GM19463 (cell line): ENCODE results near the gene ICAM1.

Experiments
- ATAC-seq: cut with Tn5 transposase; IDR thresholded peaks from one replicate; pipeline ENCODE4 v1.9.1; 2021; ENCODE audit warnings: mild to moderate bottlenecking, moderate library complexity; ENCODE audit not compliant: unreplicated experiment

Gene ICAM1

DNA sequence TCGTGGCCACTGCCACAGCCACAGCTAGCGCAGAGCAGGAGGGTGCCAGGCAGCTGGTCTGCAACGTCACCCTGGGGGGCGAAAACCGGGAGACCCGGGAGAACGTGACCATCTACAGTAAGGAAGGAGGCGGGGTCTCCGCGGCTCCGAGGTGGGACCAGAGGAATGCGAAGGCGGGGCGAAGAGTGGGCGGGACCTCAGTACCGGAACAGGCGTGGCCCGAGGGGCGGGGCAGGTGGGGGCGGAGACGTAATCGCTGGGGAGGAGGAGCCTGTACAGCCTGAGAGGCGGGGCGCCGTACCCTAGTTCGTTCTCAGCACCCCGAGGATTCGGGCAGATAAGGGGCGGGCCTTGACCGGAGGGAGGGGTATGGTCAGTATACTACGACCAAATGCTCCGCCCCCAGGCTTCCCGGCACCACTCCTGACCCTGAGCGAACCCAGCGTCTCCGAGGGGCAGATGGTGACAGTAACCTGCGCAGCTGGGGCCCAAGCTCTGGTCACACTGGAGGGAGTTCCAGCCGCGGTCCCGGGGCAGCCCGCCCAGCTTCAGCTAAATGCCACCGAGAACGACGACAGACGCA is 21.4 kb downstream of the ICAM1 start:
- no peak for ATAC-seq

DNA sequence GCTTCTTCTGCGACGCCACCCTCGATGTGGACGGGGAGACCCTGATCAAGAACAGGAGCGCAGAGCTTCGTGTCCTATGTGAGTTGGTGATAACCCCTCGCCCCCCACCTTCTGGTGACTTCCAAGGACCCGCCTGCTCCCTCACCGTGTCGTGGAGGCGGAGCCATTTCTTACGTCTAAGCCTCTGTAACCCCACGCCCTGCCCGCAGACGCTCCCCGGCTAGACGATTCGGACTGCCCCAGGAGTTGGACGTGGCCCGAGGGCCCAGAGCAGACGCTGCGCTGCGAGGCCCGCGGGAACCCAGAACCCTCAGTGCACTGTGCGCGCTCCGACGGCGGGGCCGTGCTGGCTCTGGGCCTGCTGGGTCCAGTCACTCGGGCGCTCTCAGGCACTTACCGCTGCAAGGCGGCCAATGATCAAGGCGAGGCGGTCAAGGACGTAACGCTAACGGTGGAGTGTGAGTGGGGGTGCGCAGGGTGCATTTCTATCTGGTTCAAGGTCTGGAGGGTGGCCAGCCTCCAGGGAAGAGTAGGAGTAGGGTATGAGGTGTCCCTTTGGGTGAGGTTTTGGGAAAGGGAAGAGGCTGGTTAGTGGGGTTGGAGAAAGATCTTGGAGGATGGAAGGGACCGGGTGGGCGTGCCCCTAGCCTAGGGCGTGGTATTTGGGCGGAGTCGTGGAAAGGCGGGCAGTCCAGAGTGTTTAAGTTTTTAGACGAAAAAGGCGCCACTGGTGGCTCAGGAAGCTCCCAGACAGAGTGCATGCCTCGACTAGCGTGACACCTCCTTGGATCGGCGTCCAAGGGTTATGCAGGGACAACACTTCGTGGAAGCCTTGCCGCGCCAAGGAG is 22.1 kb downstream of the ICAM1 start:
- no peak for ATAC-seq

DNA sequence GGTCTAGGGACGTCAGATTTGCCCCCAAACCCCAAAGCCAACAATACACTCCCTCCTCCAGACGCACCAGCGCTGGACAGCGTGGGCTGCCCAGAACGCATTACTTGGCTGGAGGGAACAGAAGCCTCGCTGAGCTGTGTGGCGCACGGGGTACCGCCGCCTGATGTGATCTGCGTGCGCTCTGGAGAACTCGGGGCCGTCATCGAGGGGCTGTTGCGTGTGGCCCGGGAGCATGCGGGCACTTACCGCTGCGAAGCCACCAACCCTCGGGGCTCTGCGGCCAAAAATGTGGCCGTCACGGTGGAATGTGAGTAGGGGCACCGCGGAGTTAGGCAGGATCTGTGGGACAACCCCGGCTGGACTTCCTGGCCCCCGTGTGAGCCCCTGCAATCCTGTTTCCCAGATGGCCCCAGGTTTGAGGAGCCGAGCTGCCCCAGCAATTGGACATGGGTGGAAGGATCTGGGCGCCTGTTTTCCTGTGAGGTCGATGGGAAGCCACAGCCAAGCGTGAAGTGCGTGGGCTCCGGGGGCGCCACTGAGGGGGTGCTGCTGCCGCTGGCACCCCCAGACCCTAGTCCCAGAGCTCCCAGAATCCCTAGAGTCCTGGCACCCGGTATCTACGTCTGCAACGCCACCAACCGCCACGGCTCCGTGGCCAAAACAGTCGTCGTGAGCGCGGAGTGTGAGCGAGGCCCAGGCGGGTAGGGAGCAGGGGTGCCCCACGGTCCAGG is 22.9 kb downstream of the ICAM1 start:
- no peak for ATAC-seq

DNA sequence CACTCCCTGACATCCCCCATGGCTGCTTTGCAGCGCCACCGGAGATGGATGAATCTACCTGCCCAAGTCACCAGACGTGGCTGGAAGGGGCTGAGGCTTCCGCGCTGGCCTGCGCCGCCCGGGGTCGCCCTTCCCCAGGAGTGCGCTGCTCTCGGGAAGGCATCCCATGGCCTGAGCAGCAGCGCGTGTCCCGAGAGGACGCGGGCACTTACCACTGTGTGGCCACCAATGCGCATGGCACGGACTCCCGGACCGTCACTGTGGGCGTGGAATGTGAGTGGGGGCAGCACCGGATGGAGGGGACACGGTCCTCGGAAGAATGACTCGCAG is 23.4 kb downstream of the ICAM1 start:
- ATAC-seq = no peak

DNA sequence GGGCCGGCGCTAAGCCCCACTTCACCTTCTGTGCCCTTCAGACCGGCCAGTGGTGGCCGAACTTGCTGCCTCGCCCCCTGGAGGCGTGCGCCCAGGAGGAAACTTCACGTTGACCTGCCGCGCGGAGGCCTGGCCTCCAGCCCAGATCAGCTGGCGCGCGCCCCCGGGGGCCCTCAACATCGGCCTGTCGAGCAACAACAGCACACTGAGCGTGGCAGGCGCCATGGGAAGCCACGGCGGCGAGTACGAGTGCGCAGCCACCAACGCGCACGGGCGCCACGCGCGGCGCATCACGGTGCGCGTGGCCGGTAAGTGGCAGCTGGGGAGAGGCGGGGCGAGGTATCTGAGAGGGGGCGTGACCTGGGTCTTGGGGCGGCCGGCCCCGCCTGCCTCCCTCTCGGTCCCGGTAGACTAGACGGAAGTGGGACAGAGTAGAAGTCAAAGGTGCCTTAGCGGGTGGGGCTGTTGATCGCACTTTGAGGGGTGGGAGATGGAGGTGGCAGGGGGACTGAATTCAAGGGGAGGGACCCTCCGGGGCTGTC is 24.5 kb downstream of the ICAM1 start:
- peak; percentile 51 for ATAC-seq

DNA sequence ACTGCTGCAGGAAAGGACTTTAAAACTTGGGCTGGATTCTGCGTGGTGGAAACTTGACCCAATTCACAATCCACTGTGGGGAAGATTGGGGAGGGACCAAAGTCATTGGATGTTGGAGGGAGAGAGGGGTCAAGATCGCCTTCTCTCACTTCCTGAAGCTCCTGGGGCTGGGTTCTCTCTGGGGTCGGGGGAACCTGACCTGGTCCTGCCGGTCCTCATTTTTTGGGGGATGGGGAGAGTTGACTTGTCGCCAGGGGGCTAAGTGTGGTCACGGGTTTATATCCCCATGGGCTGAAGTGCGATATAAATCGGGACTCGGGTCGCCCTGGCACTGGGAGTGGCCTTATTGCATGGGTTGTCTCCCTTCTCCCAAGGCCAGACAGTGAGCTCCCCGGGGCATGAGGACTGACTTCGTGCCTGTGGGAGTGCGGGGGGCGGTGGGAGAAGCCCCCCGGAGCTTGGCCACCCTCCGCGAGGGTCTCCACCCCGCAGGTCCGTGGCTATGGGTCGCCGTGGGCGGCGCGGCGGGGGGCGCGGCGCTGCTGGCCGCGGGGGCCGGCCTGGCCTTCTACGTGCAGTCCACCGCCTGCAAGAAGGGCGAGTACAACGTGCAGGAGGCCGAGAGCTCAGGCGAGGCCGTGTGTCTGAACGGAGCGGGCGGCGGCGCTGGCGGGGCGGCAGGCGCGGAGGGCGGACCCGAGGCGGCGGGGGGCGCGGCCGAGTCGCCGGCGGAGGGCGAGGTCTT is 25.1 kb downstream of the ICAM1 start:
- no peak for ATAC-seq

DNA sequence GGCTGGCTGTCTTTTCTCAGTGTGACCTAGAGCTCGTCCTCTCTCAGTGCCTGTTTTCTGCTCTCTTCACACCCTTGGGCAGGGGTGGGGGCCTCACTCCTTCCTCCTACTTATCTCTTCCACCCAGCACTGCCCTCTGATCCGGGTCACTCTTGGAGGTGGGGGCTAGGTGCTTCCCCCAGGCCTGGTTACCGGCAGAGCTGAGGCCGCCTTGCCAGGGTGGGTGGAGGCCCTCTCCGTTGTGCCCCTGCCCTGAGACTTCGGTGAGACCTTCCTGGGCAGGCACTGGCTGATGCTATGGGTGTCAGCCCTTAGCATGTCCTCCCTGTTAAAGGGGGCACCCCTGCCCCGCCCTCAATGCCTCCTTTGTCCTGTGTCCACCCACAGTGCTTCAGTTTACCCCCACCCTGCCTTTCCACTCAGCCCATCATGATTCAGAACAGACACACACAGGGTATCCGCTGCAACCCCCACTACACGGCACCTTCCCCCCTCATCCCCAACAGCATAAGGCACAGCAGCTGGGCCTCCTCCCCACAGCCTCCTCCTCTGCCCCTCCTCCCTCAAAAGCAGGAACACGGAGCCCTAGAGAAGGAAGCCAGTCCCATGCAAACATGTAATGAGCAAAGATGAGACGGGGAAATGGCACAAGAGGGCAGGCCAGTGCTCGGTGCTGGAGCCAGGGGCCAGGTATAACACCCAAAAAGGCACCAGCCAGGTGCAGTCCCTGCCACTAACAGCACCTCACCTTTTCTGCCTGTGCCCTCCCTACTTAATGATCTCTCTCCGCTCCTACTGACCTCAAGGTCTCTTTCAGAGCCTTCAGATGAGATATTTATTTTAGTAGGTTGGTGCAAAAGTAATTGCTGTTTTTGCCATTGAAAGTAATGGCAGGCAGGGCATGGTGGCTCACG is 28.9 kb downstream of the ICAM1 start:
- no peak for ATAC-seq

DNA sequence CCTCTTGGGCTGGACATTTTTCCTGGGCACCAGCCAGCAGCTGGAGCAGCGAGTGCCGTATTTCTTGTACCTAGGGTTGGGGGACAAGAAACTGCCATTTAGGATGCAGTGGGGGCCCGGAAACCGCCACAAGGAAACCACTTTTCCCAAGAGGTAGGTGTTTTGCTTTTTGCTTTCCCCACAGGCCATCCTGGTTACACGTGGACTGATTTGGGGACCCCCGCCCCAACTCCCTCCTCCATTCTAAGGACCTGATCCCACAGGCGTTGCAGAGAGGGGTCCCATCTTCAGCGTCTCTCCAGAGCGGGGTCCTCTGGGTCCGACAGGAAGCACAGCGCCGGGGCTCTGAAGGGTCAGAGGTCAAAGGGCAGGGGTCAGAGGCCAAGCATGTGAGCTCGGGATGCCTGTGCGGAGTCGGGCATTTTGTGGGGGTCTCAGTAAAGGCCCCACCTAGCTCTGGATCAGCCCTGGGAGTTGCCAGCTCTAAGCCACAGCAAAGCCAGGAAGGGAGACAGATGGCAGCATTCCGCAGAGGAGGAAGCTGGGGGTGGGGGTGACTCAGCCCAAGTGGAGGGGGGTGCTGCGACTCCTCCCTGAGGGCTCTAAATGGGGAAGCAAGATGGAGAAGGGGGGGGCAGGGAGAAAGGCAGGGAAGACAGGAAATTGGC is 34.4 kb downstream of the ICAM1 start:
- ATAC-seq = no peak

DNA sequence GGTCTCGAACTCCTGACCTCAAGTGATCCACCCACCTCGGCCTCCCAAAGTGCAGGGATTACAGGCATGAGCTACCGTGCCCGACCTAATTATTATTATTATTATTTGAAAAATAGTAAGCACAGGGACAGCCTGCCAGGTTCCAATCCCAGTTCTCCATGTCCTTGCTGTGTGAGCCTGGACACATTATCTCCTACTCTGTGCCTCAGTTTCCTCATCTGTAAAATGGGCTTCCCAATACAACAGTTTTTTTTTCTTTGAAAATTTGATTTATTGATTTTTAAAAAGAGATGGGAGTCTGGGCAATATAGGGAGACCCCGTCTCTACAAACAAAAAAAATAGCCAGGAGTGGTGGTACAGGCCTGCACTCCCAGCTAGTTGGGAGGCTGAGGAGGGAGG is 35.4 kb downstream of the ICAM1 start:
- ATAC-seq = no peak

DNA sequence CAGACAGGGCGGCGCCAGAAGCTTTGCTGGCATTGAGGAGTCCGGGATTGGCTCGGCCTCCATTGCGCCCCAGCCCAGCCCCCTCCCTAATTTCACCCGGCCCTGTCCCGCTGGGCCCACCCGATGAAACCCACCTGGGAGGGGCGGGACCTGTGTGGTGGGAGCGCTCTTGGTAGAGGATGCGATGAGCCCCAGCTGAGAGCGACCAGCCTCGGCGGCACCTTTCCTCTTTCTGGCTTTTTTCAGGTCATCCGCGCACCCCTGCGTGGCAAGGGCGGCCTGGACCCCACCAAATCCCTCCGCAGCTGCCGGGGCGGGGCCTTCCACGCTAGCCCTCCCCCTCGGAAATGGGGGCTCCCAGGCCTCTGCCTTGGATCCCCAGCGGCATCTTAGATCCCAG is 38.5 kb downstream of the ICAM1 start, which contains the start of gene ZGLP1:
TSS of gene ZGLP1 (minus strand) at position 393 of the 400 bp plus-strand sequence.
- no peak for ATAC-seq

DNA sequence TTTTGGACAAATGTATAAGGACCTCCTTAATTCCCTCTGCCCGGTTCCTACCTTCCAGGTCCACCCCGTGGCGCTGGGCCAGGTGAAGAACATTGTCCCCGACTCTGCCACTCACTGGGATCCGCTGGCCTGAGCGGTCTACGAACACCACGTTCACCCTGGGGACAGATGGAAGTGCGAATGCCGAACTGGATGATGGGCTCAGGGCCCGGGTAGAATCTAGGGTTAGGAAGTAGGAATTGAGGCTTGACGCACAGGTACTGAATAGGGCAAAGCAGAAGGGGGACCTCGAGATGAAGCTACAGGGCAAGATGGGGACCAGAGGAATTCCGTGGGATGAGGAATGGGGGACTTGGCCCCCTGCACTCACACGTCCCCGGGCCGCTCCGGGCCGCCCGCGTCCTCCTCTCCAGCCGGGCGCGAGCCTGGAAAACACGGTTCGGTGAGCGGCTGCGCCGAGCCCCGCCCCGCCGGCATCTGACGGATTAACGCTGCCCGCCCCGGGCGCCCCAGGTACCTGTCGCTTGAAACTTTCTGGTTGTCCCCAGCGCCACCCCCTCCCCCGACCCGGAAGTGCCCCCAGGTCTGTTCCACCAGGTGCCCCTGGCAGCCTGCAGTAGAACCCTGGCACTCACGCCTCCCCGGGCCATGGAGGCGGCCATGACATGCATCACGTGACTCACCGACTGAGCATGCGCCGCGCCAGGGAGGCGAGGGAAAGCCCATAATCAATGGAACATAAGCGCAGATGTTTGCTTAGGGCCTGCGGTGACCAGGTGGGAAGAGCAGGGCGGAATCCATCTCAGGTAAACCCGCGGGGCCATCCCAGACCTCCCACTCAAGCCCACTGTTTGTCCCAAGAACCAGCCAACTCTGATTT is 44.7 kb downstream of the ICAM1 start, which contains the start of gene FDX2:
TSS of gene FDX2 (minus strand) at position 681 of the 880 bp plus-strand sequence. CDS start at position 662, 19 bp downstream.
- no peak for ATAC-seq

DNA sequence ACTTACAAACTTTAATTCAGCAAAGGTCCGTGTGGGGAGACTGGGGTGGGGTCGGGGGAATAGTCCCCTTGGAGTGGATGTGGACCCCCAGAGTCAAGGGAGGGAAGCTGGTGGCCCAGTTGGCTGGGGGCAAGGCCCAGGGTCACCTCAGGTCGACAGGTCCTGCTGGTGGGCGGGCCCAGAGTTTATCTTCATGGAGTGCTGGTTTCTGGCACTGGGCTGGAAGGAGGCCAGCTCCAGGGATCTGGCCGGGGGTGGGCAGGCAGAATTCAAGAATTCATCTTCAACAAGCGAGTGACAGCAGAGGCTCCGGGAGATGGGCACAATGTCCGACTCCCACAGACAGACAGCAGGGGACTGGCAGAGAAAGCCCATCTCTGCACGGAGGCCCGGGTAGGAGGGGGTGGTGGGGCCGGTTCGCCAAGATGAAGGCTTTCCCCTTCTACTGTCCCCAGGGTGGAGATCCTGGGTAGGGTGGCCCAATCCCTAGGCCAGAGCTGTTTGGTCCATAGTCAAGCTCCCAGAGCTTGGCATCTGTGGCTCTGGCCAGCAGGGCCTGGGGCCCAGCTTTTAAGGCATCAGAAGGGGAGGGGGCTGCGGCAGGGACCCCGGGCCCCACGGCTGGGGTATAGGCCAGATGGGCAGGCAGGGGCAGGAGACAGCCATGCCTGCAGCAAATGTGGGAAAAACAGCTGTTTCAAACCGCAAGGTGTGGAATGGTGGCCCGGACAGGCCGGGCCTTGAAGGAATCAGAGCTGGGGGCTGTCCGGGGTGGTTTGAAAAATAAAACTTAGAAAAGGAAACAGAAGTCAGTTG is 45.5 kb downstream of the ICAM1 start:
- no peak for ATAC-seq

DNA sequence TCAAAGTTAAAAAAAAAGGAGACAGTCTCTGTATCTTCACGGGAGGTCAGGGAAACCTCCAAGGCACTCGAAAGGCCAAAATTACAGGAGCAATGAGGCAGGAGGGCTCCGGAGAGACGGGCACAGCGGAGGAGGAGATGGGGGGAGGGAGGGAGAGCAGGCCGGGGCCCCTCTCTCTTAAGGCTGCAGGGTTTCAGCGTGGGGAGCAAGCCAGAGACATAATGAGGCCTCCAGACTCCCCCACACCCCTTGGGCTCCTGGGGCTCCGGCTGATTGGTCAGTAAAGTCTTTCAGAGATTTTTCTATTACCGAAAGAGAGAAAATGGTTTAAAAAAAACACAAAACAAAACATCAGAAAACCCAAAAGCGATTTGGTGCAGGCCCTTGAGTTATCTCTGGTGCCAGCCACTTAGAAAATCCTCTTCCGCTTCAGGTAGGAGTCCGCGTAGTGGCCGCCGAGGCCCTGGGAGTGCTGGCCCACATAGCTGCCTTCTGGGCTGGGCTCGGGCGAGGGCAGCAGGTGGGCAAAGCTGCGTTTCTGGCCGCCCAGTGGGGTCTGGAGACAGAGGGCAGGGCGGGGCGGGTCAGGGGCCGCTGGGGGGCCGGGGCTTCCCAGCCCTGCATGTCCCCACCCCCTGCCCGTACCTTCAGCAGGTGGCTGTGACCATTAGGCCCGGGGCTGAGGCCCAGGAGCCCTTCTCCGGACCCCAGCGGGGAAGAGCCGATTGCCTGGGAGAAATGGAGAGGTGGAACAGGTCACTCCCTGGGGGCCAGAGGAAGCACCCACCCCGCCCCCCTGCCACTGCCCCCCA is 46.3 kb downstream of the ICAM1 start:
- ATAC-seq = no peak

DNA sequence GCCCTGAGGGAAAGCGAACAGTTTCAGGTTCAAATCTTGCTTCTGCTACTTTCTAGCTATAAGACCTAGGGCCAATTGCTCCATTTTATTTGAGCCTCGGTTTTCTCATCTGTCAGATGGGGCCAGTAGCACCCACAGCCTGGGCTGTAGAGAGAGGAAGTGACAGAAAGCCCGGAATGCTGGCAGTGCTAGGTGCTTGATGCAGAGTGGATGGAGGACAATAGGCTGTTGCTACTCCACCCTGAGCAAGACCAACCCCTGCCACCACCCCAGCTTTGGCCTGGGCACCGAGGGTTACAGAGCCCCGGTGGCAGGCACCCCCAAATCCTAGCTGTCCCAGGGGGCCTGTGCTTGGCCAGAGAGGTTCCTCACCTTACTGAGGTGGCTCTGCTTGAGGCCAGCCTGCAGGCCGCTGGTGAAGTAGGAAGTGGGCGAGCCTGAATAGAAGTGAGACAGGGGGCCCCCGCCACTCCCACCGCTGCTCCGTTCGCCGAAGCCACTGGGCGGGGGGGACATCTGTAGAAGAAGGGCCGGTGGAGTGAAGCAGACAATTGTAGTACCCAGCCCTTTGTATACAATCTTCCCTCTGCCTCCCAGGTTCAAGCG is 47.0 kb downstream of the ICAM1 start:
- no peak for ATAC-seq

DNA sequence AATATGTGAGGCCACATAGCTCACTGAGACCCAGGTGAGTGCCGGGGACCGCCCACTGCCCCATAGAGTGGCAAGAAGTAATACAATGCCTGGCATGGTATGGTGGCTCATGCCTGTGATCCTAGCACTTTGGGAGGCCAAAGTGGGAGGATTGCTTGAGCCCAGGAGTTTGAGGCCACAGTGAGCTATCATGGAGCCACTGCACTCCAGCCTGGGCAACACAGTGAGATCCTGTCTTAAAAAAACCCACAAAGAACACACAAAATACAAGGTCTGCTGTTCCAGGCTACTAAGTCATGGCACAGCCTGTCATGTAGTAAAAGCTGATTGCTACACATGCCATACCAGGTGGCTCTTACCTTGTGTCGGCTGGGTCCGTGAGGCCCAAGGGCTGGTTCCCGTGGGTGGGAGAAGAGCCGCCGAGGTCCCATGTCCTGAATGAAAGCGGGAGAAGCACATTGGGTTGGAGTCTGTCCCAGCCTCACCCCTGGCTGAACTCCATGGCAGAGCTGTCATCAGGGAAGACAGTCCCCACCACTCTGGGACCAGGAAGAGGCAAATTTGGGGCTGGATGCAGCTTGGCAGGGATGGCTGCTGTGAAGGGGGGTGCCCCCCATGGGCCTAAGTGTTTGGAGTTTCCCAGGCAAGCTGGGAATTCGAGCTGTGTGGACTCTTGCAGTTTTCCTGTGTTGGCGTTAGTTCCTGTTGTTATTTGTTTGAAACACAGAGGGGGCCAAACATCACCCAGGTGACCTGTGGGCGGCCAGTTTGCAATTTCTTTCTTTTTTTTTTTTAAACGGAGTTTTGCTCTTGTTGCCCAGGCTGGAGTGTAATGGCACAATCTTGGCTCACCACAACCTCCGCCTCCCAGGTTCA is 48.1 kb downstream of the ICAM1 start:
- ATAC-seq = no peak
